WI38 (cell line): ENCODE measurements around the gene CCDC183.

Experiments used
- H3K4me3 ChIP-seq: 2 replicates; pipeline ENCODE4 v1.5.1; 2011; ENCODE audit warnings: low read depth, mild to moderate bottlenecking, control low read depth, low read length
- TF ChIP-seq, protein P1 (sequence below): IDR thresholded peaks from 2 replicates; pipeline ENCODE4 v1.5.1; 2012; ENCODE audit warnings: low read depth, mild to moderate bottlenecking, control low read depth, low read length

Gene CCDC183

DNA sequence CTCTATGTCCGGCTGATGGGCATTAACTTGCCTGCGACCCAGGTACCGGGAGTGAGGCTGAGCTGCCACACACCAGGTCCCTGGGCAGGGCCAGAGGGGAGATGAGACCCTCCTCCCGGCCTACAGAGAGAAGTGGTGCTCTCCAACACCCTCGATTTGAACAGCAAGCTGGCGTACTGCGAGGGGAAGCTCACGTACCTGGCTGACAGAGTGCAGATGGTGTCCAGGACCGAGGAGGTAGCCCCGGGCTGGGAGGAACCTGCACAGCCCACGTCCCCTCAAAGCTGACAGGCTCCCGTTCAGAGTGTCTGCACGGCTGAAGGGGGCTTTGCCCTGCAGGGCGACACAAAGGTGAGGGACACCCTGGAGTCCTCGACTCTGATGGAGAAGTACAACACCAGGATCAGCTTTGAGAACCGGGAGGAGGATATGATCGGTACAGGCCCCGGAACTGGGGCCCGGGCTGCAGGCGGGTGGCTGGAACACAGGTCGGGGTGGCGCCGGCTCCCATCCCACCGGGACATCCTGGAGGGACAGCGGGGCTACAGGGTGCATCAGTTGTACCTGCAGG lies 10.6 kb downstream of the CCDC183 start:
- TF ChIP-seq, protein P1, sequence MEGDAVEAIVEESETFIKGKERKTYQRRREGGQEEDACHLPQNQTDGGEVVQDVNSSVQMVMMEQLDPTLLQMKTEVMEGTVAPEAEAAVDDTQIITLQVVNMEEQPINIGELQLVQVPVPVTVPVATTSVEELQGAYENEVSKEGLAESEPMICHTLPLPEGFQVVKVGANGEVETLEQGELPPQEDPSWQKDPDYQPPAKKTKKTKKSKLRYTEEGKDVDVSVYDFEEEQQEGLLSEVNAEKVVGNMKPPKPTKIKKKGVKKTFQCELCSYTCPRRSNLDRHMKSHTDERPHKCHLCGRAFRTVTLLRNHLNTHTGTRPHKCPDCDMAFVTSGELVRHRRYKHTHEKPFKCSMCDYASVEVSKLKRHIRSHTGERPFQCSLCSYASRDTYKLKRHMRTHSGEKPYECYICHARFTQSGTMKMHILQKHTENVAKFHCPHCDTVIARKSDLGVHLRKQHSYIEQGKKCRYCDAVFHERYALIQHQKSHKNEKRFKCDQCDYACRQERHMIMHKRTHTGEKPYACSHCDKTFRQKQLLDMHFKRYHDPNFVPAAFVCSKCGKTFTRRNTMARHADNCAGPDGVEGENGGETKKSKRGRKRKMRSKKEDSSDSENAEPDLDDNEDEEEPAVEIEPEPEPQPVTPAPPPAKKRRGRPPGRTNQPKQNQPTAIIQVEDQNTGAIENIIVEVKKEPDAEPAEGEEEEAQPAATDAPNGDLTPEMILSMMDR, result no peak
- H3K4me3 ChIP-seq, result peak overlapping the region; percentile 85

DNA sequence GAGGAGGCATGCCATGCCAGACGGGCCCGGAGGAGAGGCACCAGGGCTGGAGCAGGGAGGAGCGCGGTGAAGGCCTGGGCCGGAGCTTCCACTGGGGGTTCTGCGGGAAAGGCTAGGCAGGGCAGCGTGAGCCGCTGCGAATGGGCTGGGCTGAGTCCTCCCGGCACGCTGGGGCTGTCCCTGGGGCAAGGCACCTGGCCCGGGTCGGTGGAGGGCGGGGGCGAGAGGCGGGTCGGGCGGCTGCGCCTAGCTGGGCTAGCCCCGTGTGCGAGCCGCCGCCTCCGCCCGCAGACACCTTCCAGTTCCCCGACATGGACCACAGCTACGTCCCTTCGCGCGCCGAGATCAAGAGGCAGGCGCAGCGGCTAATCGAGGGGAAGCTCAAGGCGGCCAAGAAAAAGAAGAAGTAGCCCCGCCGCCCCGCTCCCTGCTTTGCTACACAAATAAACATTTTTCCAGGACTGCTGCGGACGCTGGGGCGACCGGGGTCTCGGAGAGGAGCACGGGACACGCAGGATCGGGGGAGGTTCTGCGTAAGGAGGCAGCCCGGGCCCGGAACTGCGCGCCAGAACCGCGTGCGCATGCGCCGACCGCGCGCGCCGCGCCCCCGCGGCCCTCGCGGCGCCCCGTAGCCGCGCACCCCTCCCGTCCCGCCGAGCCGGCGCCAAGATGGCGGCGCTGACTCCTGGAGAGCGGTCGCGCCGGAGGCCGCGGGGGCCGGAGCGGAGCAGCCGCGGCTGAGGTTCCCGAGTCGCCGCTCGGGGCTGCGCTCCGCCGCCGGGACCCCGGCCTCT lies 11.3 kb downstream of the CCDC183 start, which contains the start of gene RABL6:
RABL6 (plus strand) TSS at position 668 of the 794 bp plus-strand sequence. CDS start 249 bp downstream, outside the sequence.
- peak within 1 kb of the TSS; percentile 85 for H3K4me3 ChIP-seq
- TF ChIP-seq, protein P1, result no peak

DNA sequence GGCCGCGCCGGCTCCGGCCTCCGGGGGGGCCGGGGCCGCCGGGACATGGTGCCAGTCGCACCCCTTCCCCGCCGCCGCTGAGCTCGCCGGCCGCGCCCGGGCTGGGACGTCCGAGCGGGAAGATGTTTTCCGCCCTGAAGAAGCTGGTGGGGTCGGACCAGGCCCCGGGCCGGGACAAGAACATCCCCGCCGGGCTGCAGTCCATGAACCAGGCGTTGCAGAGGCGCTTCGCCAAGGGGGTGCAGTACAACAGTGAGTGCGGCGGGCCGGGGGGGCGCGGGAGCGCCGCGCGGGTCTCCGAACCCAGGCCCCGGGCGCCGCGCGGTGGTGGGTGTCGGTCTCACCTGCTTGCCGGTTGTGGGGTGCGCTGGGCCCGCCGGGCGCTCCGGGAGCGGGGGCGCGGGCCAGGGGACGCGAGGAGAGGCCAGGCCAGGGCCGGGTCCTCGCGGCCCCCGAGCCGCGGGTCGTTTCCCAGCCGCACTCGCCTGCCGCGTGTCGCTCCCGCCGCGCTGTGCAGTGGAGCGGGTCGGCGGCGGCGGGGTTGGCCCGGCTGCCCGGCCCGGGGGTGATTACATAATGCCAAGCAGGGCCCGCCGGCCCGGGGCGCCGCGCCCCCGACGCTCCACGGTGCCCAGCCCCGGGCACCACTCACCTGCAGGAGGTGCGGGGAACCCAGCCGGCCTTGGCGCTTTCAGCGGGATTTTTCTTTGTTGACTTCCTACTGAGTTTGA lies 12.1 kb downstream of the CCDC183 start:
- TF ChIP-seq, protein P1, result no peak
- peak overlapping the region; percentile 85 for H3K4me3 ChIP-seq

DNA sequence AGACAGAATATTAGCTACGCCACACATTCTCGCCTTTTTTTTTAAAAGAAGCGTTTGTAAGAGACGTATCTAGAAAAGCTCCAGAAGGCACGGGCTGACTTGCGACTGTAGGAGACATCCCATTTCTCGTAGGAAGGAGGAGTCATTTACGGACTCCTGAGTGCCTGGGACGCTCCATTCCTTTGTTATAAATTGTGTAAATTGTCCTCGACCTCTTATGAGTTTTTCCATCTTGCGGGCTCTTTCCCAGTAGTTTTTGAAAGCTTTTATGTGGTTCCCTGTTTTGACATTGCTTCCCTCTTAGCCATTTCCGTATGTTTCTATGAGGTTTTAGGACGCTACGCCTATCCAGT lies 12.6 kb downstream of the CCDC183 start:
- TF ChIP-seq, protein P1, result no peak

DNA sequence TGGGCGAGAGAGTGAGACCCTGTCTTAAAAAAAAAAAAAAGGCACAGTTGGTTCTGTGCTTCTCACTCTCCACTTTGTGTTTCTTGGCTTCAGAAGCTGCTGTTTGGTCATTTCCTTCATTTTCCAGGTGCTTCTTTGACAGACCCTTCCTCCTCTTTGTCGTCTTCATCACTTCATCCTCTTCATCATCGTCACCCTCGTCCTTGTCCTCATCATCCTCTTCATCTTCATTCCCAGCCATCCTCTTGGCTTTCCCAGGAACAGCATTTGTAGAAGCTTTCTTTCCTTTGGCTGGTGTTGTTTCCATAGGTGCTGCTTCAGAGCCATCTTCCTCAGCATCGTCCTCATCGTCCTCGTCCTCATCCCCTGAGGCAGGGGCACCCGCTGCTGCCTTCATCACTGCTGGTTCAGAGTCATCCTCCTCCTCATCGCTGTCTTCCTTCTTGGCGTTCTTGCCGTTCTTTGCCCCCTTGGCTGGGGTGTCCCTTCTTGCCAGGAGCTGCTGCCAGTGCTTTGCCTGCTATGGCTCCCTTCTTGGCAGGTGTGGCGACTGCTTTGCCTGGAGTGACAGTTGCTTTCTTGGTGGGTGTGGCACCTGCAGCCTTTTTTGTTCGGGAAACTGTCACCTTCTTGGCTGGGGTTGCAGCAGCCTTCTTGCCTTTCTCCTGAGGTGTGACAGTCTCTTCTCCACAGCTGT lies 18.7 kb downstream of the CCDC183 start:
- no peak overlapping the region for H3K4me3 ChIP-seq
- TF ChIP-seq, protein P1, result no peak

More for the DNA sequence above, 12.6 kb downstream of the CCDC183 start:
- H3K4me3 ChIP-seq, result peak overlapping the region; percentile 85

DNA sequence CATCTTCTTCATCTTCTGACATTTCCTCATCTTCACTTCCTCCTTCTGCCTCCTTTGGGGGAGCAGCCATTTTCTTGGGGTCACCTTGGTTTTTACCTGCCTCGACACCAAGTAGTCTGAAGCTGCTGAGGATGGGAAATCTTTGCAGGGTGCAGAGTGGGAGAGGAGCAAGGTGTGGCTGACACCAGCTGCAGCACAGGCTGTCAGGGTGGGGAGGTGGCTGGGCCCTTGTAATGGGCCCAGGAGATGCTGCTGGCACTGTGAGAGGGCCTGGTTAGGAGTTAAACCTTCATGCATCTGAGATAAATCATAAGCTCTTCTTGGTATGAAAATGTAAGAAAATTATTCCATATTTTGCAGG lies 19.3 kb downstream of the CCDC183 start:
- no peak overlapping the region for H3K4me3 ChIP-seq
- TF ChIP-seq, protein P1, result no peak
